Measurements from ENCODE around the gene RNF222.
A peak's percentile ranks its signal among the peaks of the same experiment; 100 is the strongest.

RNF222 gene

GRCh38 chr17:8345052-8345690 is 52.5 kb downstream of the RNF222 start:
- no peak for DNase-seq (ENCODE audit: low spot score)

DNA sequence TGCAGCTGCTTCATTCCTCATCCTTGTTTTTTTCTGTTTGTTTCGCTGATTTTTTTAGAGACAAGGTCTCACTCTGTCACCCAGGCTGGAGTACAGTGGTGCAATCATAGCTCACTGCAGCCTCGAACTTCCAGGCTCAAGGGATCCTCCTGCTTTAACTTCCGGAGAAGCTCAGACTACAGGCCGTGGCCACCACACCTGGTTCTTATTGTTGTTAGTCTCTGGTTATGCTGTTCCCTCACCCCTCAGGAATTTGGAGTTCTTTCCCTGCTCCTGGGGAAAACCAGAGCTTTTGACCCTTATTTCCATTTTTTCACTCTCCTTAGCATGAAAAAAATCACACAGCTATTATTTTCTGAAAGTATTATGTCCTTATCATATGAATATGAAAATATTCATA is 56.2 kb downstream of the RNF222 start:
- DNase-seq (ENCODE audit: low spot score): peak; percentile 6

All from kidney tubule cell (primary cell).